Stimulated activated CD4-positive, alpha-beta T cell treated with anti-CD3 and anti-CD28 coated beads, Interleukin-1b, Interleukin-23, amount 100 ng/mL, for 48 hours (primary cell): ENCODE data around the gene NFE2L3.
A peak's percentile ranks its signal among the peaks of the same experiment; 100 is the strongest.
"Not testable (repeated sequence)": the region's sequence is repeated elsewhere in the genome, so short reads cannot be mapped to it uniquely, and the experiment has no call there.

Experiments used
- DNase-seq: peaks from one replicate; pipeline ENCODE4 v3.0.0-alpha.2; 2020

NFE2L3 gene

GRCh38 chr7:26147646-26148306 lies 4.2 kb upstream of the NFE2L3 start:
- DNase-seq, result not testable (repeated sequence)

GRCh38 chr7:26148307-26148700 lies 3.7 kb upstream of the NFE2L3 start:
- not testable (repeated sequence) for DNase-seq

GRCh38 chr7:26149391-26149977 lies 2.5 kb upstream of the NFE2L3 start:
- DNase-seq, result no peak

GRCh38 chr7:26151096-26151495 lies 902 bp upstream of the NFE2L3 start:
- DNase-seq, result no peak

- no peak for DNase-seq
Observed at GRCh38 chr7:26151650-26151952, 397 bp upstream of the NFE2L3 start.

- DNase-seq, result peak; percentile 36
Observed at GRCh38 chr7:26152782-26153240, 813 bp downstream of the NFE2L3 start.

- peak; percentile 33 for DNase-seq
Observed at GRCh38 chr7:26153241-26153822, 1.3 kb downstream of the NFE2L3 start.

- DNase-seq, result peak; percentile 52
Observed at GRCh38 chr7:26153823-26154783, 2.1 kb downstream of the NFE2L3 start.

- no peak for DNase-seq
Observed at GRCh38 chr7:26155531-26156375, 3.8 kb downstream of the NFE2L3 start.

- DNase-seq, result peak; percentile 62
Observed at GRCh38 chr7:26156451-26157420, 4.7 kb downstream of the NFE2L3 start.

- DNase-seq, result no peak
Observed at GRCh38 chr7:26157520-26158105, 5.6 kb downstream of the NFE2L3 start.

GRCh38 chr7:26159243-26159642 lies 7.2 kb downstream of the NFE2L3 start:
- no peak for DNase-seq

- no peak for DNase-seq
Observed at GRCh38 chr7:26160896-26161295, 8.9 kb downstream of the NFE2L3 start.

- DNase-seq, result no peak
Observed at GRCh38 chr7:26162431-26162830, 10.4 kb downstream of the NFE2L3 start.

- not testable (repeated sequence) for DNase-seq
Observed at GRCh38 chr7:26163804-26164203, 11.8 kb downstream of the NFE2L3 start.

GRCh38 chr7:26165950-26166683 lies 14.1 kb downstream of the NFE2L3 start:
- no peak for DNase-seq

GRCh38 chr7:26166684-26167266 lies 14.8 kb downstream of the NFE2L3 start:
- DNase-seq, result peak; percentile 57

GRCh38 chr7:26167303-26167934 lies 15.4 kb downstream of the NFE2L3 start:
- DNase-seq, result peak; percentile 48

GRCh38 chr7:26168458-26169023 lies 16.5 kb downstream of the NFE2L3 start:
- DNase-seq, result no peak
